GM10266 (cell line): ENCODE measurements around the gene ALK.
A peak's percentile ranks its signal among the peaks of the same experiment; 100 is the strongest.

Experiments used
- DNase-seq: peaks from one replicate; pipeline ENCODE4 v3.0.0; 2012; ENCODE audit errors: extremely low spot score
- TF ChIP-seq, protein P1 (sequence below): IDR thresholded peaks from 2 replicates; pipeline ENCODE4 v1.5.1; 2012; ENCODE audit warnings: mild to moderate bottlenecking, low read depth; ENCODE audit not compliant: control insufficient read depth, insufficient read depth; ENCODE audit errors: missing control alignments

ALK gene

DNA sequence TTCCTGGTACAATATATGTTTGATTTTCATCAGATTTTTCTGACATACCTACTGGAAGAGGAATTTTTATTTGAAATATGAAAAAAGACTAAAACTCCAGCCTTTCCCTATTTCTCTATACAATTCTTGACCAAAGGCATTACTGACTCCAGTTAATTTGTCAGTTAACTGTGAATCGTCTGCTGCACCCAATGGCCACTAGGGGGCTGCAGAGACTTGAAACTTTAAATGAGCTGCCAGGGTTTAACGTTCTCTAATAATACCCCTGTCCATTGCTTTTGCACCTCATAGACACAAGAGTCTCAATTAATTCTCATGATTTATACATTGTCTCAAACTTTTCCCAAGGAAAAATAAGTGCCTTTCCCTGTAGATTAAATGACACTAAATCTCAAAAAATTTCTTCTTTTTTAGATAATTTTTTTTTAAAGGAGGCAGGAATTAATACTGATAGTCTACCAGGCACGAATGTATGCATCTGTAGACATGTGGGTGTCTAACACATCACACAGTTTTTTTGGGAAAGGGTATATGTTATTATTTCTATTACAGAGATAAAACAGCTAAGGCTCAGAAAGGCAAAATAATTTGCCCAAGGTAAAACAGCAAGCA, 1.8 kb upstream of the ALK start:
- DNase-seq = peak; percentile 79
- TF ChIP-seq, protein P1, sequence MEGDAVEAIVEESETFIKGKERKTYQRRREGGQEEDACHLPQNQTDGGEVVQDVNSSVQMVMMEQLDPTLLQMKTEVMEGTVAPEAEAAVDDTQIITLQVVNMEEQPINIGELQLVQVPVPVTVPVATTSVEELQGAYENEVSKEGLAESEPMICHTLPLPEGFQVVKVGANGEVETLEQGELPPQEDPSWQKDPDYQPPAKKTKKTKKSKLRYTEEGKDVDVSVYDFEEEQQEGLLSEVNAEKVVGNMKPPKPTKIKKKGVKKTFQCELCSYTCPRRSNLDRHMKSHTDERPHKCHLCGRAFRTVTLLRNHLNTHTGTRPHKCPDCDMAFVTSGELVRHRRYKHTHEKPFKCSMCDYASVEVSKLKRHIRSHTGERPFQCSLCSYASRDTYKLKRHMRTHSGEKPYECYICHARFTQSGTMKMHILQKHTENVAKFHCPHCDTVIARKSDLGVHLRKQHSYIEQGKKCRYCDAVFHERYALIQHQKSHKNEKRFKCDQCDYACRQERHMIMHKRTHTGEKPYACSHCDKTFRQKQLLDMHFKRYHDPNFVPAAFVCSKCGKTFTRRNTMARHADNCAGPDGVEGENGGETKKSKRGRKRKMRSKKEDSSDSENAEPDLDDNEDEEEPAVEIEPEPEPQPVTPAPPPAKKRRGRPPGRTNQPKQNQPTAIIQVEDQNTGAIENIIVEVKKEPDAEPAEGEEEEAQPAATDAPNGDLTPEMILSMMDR = peak; percentile 91

DNA sequence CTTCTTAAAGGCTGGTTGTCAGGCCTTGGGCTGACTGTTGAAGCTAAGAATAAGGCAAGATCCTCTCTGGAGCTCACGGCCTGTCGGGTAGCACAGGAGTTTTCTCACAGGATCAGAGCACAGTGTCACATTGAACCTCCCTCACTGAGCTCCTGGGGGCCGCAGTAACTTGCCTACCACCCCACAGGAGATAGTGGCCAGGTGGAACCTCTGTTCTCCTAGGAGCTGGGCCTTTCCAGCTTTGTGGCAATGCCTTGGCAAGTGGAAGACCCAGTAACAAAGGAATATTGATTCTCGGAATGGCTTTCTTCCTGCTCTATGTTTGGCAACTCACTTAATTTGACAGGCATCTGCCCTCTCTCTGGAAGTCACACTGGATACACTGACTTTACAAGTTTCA, 1.2 kb upstream of the ALK start:
- TF ChIP-seq, protein P1 = no peak
- DNase-seq = no peak

DNA sequence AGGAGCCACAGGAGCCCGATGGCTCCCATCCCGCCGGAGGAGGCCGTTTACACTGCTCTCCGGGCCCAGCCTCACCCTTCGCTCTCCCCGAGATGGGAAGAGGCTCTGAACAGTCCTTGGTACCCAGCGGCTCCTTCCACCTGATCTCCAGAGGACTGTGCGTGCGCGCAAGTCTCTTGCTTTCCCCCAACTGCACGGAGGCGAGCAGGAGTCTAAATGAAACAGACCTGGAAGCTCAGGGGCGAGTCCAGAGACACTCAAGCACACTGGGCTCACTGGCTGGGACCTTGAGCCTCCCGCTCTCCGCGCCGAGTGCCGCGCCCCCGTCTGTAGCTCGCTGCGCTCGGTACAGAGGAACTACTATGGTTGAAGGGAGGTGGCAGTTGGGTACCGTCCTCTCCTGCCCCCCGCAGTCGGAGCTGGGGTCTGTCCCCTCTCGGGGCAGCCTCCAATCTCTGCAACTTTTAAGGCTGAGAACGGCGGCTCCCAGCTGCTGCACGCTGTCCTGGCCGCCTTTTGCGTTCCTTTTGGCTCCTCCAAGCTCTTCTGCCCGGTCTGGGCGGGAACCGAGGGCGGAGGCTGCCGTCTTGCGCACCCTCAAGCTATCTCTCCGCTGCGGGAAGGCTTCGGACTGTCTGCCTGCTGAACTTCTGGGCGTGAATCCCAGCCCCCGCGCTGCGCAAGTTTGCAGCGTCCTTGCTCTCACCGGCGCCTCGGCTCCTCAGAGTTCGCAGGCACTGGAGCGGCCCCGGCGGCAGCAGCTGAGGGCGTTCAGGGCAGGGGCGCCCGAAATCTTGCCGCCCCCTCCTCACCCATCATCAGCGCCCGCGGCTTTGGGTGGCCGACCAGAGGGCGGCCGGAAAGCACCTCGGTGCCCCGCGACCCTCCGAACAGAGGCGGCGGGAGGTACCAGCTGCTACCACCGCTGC, 491 bp downstream of the ALK start:
- TF ChIP-seq, protein P1 = no peak
- DNase-seq = no peak

DNA sequence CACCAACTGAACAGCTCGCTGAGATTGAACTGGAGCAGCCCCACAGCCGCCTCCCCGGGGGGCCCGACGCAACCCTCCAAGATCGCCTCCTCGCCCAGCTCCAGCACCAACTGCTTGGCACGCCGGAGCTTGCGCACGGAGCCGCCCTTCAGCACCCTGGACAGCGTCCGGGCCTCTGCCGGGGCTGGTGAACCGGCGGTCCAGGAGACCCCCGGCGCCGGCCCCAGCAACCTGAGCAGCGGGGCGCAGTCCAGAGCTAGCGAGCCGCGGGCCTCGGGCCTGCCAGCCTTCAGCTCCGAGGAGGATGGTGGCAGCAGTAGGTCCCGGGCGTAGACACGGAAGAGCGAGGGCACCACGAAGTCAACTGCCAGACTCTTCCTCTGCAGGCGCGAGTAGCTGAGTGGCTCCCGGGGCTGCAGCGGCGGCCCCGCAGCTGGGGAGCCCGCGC, 1.2 kb downstream of the ALK start:
- peak; percentile 51 for DNase-seq
- TF ChIP-seq, protein P1 = no peak

DNA sequence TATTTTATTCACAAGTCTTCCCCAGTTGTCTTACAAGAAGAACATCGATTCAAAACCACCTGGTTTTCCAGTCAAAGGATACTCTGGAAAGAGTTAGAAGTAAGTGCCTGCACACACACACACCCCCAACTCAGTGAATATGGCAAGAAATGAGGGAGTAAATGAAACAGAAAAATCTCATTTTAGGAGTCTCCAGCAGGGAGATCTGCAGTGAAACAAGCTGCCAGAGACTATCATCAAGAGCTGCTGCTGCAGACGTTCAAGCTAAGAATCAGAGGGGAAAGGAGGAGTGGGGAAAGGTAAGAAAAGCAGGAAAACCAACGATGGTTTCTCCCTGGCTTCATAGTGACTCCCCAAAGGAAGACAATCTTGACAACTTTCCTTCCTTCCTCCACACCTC, 2.4 kb downstream of the ALK start:
- DNase-seq = no peak
- TF ChIP-seq, protein P1 = no peak

DNA sequence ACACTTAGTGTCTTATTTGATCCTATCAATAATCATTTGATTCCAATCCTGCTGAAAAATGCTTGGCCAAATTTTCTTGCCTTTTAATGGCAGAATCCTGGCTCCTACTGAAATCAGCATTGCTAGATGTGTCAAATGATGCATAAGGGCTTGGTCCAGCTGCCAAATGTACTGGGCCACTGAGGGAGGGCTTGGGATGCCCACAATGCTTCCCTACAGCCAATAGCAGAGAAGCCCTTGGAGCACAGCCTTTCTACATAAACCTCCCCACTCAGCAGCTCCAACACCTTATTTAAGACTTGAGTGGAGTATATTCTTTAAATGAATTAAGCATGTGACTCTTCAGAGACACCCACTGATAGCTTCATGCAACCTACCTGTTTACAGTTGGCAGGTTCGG, 3.6 kb downstream of the ALK start:
- no peak for DNase-seq

More for the DNA sequence above, 3.6 kb downstream of the ALK start:
- TF ChIP-seq, protein P1 = no peak
